Activated naive CD4-positive, alpha-beta T cell treated with anti-CD3 and anti-CD28 coated beads, Interleukin-2, amount 10 ng/mL, durations not matched to agents 7 days and 5 days (primary cell): ENCODE measurements around the gene RYR3.
"Not testable (repeated sequence)": the region's sequence is repeated elsewhere in the genome, so short reads cannot be mapped to it uniquely, and the experiment has no call there.

Source experiments
- CTCF ChIA-PET: fragments of 350-600 bp; sonication (Branson Sonifier 250); formaldehyde crosslinking; loops from one replicate; lab custom pipeline; 2021; ENCODE audit warnings: antibody characterized with exemption; lab: Charles Lee
- DNase-seq: peaks from one replicate; pipeline ENCODE4 v3.0.0-alpha.2; 2020
- H3K27ac Mint-ChIP-seq: one replicate; pipeline ENCODE4 v1.8.0; 2021; ENCODE audit warnings: mild to moderate bottlenecking, moderate library complexity, mixed read lengths
- H3K27me3 Mint-ChIP-seq: one replicate; pipeline ENCODE4 v1.8.0; 2021; ENCODE audit warnings: mild to moderate bottlenecking, mixed read lengths
- H3K36me3 Mint-ChIP-seq: one replicate; pipeline ENCODE4 v1.8.0; 2021; ENCODE audit warnings: mixed read lengths
- H3K4me1 Mint-ChIP-seq: one replicate; pipeline ENCODE4 v1.8.0; 2021; ENCODE audit warnings: mixed read lengths
- H3K4me3 Mint-ChIP-seq: one replicate; pipeline ENCODE4 v1.8.0; 2021; ENCODE audit warnings: mild to moderate bottlenecking, moderate library complexity, mixed read lengths
- H3K9me3 Mint-ChIP-seq: one replicate; pipeline ENCODE4 v1.8.0; 2021; ENCODE audit warnings: mixed read lengths

Gene RYR3

GRCh38 chr15:33547876-33548275 is 237.1 kb downstream of the RYR3 start:
- CTCF ChIA-PET, result no interaction called here
- Mint-ChIP-seq H3K36me3 (no peaks in the 10 kb centered on the region), H3K4me1 (no peaks in the 10 kb centered on the region), H3K4me3 (no peak overlapping the region), H3K27ac (no peak overlapping the region), H3K27me3 (no peaks in the 10 kb centered on the region), H3K9me3 (peaks cover 3% of the 10 kb centered on the region)
- peak; percentile 43 for DNase-seq

DNA sequence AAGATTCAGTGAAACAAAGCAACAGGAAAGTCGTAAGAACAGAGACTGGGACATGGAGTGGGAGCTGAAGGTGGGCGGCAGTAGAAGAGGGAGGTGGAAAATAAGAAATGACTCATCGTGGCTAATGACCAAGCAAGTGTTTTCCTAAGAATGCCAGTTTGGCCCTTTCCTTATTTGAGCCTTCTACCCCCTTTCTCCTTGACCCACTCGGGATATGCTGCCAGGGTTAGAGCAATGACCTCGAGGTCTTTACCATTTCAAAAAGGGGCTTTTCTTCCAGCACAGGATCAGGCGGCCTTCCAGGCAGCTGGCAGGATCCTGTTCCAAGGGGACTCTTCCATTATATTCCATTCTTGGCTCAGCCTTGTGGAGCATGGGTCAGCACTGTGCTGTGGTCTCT is 241.1 kb downstream of the RYR3 start:
- Mint-ChIP-seq H3K27me3 (no peaks in the 10 kb centered on the region), H3K27ac (no peak overlapping the region), H3K9me3 (peaks cover 3% of the 10 kb centered on the region), H3K4me1 (no peaks in the 10 kb centered on the region), H3K4me3 (no peak overlapping the region), H3K36me3 (no peaks in the 10 kb centered on the region)
- CTCF ChIA-PET, result no interaction called here
- DNase-seq, result no peak

DNA sequence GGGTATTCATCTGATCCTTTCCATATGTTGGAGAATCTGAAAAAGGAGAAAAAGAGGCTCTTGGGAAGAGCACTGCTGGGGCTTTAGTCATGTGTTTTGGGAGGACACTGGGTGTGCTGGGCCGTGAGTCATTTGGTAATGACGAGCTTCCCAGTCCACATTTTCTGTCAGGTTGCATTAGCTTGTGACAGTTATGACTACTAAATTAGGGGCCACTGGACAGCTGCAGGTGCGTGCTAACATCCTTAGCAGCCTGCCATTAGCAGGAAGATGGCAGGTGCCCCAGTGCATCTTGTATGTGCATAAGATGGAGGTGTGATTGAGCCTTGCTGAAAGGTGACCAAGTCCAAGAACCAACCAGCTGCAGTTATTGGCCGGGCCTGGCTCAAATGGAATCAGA is 242.4 kb downstream of the RYR3 start:
- no peaks in the 10 kb centered on the region for H3K4me1 Mint-ChIP-seq
- no peaks in the 10 kb centered on the region for H3K27me3 Mint-ChIP-seq
- peaks cover 3% of the 10 kb centered on the region for H3K9me3 Mint-ChIP-seq
- DNase-seq, result no peak
- no peaks in the 10 kb centered on the region for H3K36me3 Mint-ChIP-seq
- H3K4me3 Mint-ChIP-seq, result no peak overlapping the region
- CTCF ChIA-PET, result no interaction called here
- H3K27ac Mint-ChIP-seq, result no peak overlapping the region

DNA sequence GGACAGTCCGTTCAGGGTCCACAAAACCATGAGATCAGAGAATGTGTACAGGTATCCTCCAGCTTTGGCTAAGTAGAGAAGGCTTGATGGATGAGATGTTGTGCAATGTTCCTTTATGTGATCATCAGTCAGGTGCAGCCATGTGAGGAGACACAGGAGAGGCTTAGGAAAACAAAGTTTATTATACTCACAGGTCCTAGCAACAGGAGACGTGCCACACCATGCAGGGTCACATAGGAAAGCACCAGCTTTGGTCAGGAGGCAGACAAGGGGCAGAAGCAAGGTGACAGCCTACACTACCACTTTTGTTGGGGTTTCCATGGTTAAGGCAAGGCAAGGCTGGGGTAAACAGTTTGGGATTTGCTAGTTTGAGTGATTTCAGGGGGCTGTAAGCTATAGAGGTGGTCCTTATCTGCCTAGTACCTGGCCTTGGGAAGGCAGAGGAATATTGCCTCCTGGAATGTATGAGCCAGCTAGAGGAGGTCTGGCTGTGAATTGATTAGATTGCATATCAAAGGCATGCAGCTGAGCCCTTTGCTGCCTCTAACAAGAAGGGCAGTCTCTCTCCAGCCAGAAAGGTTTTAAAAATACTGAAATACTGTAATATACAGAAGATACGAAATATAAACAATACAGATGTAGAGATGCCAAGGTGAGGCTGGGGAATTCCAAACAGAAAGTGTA is 248.6 kb downstream of the RYR3 start:
- H3K27ac Mint-ChIP-seq, result no peak overlapping the region
- CTCF ChIA-PET, result no interaction called here
- H3K9me3 Mint-ChIP-seq, result no peaks in the 10 kb centered on the region
- no peaks in the 10 kb centered on the region for H3K4me1 Mint-ChIP-seq
- no peak overlapping the region for H3K4me3 Mint-ChIP-seq
- DNase-seq, result no peak
- no peaks in the 10 kb centered on the region for H3K27me3 Mint-ChIP-seq
- no peaks in the 10 kb centered on the region for H3K36me3 Mint-ChIP-seq

DNA sequence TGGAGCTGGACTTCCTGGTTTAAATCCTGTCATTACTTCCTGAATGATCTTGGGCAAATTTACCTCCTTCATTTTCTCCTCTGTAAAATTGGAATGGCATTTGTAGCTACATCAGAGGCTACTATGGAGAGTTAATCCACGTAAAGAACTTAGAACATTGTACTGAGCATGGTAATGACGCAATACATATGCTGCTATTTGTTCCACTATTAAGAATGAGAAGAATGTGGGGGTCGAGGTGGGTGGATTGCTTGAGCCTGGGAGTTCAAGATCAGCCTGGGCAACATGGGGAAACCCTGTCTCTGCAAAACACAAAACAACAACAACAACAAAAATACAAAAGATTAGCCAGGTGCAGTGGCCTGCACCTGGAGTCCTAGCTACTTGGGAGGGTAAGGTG is 250.6 kb downstream of the RYR3 start:
- Mint-ChIP-seq H3K27me3 (no peaks in the 10 kb centered on the region), H3K4me3 (no peak overlapping the region), H3K4me1 (no peaks in the 10 kb centered on the region), H3K27ac (no peak overlapping the region), H3K9me3 (peaks cover 3% of the 10 kb centered on the region), H3K36me3 (no peaks in the 10 kb centered on the region)
- CTCF ChIA-PET, result no interaction called here
- no peak for DNase-seq

DNA sequence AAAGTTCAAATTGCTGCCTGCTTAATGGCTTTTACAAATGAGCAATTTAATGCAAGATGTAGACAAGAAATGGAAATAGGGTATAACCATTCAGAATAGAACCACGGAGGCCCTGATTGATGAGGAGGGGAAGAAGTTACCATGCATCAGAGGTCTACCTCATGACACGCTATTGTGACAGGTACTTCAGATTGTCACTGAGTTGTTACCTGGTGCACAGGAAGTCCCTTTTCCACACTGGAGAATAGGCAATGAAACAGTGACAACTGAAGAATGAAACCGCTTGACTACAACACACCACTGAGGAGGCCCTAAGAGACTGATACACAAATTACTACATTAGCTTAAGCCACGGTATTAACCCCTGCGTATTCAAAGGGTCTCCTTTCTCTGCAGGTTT is 251.2 kb downstream of the RYR3 start:
- H3K4me3 Mint-ChIP-seq, result no peak overlapping the region
- no peaks in the 10 kb centered on the region for H3K27me3 Mint-ChIP-seq
- DNase-seq, result no peak
- CTCF ChIA-PET, result no interaction called here
- peaks cover 3% of the 10 kb centered on the region for H3K9me3 Mint-ChIP-seq
- H3K4me1 Mint-ChIP-seq, result no peaks in the 10 kb centered on the region
- no peak overlapping the region for H3K27ac Mint-ChIP-seq
- H3K36me3 Mint-ChIP-seq, result no peaks in the 10 kb centered on the region

DNA sequence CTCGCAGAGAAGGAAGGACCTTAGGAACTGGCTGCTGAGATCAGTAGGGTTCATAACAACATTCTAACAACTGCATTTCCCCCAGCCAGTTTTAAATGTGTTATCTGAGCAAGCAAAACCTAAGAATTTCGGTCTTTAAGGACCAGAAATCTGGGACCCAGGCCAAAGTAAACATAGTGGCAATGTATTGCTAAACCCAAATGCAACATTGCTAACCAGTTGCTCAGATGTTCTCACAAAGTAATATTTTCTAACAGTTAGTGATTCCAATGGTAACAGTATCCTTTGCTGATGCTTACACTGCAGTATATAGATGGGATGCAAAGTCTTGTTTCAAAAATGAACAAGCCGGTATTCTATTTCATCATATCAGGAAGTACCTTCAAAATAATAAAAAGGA is 254.3 kb downstream of the RYR3 start:
- no peak for DNase-seq
- no peak overlapping the region for H3K27ac Mint-ChIP-seq

GRCh38 chr15:33567652-33568051 is 256.9 kb downstream of the RYR3 start:
- Mint-ChIP-seq H3K4me1 (no peaks in the 10 kb centered on the region), H3K36me3 (no peaks in the 10 kb centered on the region), H3K4me3 (no peak overlapping the region), H3K27me3 (no peaks in the 10 kb centered on the region), H3K27ac (no peak overlapping the region), H3K9me3 (peaks cover 3% of the 10 kb centered on the region)
- no peak for DNase-seq
- CTCF ChIA-PET, result no interaction called here

More for the DNA sequence above, 254.3 kb downstream of the RYR3 start:
- CTCF ChIA-PET, result no interaction called here
- Mint-ChIP-seq H3K9me3 (peaks cover 3% of the 10 kb centered on the region), H3K27me3 (no peaks in the 10 kb centered on the region), H3K36me3 (no peaks in the 10 kb centered on the region), H3K4me1 (no peaks in the 10 kb centered on the region), H3K4me3 (no peak overlapping the region)

GRCh38 chr15:33569036-33569435 is 258.3 kb downstream of the RYR3 start:
- Mint-ChIP-seq H3K36me3 (no peaks in the 10 kb centered on the region), H3K9me3 (peaks cover 3% of the 10 kb centered on the region), H3K4me3 (no peak overlapping the region), H3K27ac (no peak overlapping the region), H3K4me1 (no peaks in the 10 kb centered on the region), H3K27me3 (no peaks in the 10 kb centered on the region)
- CTCF ChIA-PET, result no interaction called here
- DNase-seq, result no peak

- CTCF ChIA-PET, H3K9me3 Mint-ChIP-seq, H3K27ac Mint-ChIP-seq, H3K27me3 Mint-ChIP-seq, H3K4me3 Mint-ChIP-seq, H3K4me1 Mint-ChIP-seq, H3K36me3 Mint-ChIP-seq, DNase-seq: not testable (repeated sequence)
Observed at GRCh38 chr15:33577911-33578310, 267.1 kb downstream of the RYR3 start.

DNA sequence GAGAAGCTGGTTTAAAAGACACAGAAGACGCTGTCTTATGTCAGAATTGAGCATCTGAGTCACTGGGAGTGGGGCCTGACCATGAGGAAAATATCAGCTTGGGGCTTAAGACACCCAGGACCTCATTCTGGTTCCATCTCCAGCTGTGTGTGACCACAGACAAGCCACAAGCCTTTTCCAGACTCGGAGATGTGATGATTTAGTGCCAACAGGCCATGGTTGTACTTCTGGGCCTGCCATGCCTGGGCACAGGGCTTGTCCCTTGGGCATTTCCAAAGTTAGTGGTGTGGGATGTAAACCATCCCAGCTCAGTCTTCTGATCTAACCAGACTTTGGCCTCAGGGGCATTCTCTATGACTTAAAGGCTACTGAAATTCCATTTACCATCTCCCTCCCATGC is 269.8 kb downstream of the RYR3 start:
- H3K4me3 Mint-ChIP-seq, result no peak overlapping the region
- H3K27me3 Mint-ChIP-seq, result no peaks in the 10 kb centered on the region
- no peak for DNase-seq
- H3K36me3 Mint-ChIP-seq, result no peaks in the 10 kb centered on the region
- H3K9me3 Mint-ChIP-seq, result peaks cover under 1% of the 10 kb centered on the region
- CTCF ChIA-PET, result interaction anchor here (0.8 kb wide), 1 partner anchor 121 kb away, joined by 3 read pairs; no protein-coding TSS in a partner anchor
- no peaks in the 10 kb centered on the region for H3K4me1 Mint-ChIP-seq
- H3K27ac Mint-ChIP-seq, result no peak overlapping the region

DNA sequence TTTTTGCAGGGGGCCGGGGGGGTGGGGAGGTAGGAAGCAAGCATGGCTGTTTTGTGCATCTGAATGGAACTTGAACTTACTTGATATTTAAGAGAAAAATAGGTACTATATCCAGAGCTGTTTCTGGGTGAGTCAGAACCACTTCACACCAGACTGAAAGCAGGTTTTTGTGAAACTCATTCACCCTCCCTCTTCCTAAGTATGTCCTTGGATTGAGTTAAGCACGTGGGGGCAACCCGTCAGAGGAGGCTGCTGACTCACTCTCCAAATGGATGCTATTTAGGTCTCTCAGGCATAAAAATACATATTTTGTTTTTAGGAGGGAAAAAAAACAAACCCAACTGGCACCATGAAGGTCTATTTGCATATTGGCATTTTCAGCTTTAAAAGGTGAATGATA is 270.3 kb downstream of the RYR3 start:
- no peak overlapping the region for H3K4me3 Mint-ChIP-seq
- no peaks in the 10 kb centered on the region for H3K36me3 Mint-ChIP-seq
- H3K9me3 Mint-ChIP-seq, result no peaks in the 10 kb centered on the region
- H3K27me3 Mint-ChIP-seq, result no peaks in the 10 kb centered on the region
- CTCF ChIA-PET, result interaction anchor here (0.8 kb wide), 1 partner anchor 120 kb away, joined by 3 read pairs; no protein-coding TSS in a partner anchor
- DNase-seq, result no peak
- no peaks in the 10 kb centered on the region for H3K4me1 Mint-ChIP-seq
- H3K27ac Mint-ChIP-seq, result no peak overlapping the region

DNA sequence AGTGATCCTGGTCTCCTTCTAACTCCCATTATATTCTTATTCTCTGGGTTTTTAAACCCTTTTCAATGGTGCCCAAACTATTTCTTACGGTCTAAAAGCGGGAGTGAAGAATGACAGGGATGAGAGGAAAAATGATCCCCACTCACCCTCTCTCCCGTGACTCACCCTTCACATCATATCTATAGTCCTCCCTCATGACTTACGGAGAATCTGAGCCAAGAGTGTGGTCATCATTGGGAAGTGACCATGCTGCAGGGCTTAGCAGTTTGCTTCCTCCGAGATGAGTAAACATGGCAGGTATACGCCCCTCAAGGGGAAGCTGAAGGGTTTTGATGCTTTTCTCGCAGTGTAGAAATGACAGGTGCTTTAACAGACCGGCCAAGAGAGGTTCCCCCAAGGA is 274.0 kb downstream of the RYR3 start:
- no peaks in the 10 kb centered on the region for H3K4me1 Mint-ChIP-seq
- H3K27me3 Mint-ChIP-seq, result no peaks in the 10 kb centered on the region
- H3K4me3 Mint-ChIP-seq, result no peak overlapping the region
- no peaks in the 10 kb centered on the region for H3K9me3 Mint-ChIP-seq
- no peak overlapping the region for H3K27ac Mint-ChIP-seq
- CTCF ChIA-PET, result no interaction called here
- DNase-seq, result no peak
- no peaks in the 10 kb centered on the region for H3K36me3 Mint-ChIP-seq

DNA sequence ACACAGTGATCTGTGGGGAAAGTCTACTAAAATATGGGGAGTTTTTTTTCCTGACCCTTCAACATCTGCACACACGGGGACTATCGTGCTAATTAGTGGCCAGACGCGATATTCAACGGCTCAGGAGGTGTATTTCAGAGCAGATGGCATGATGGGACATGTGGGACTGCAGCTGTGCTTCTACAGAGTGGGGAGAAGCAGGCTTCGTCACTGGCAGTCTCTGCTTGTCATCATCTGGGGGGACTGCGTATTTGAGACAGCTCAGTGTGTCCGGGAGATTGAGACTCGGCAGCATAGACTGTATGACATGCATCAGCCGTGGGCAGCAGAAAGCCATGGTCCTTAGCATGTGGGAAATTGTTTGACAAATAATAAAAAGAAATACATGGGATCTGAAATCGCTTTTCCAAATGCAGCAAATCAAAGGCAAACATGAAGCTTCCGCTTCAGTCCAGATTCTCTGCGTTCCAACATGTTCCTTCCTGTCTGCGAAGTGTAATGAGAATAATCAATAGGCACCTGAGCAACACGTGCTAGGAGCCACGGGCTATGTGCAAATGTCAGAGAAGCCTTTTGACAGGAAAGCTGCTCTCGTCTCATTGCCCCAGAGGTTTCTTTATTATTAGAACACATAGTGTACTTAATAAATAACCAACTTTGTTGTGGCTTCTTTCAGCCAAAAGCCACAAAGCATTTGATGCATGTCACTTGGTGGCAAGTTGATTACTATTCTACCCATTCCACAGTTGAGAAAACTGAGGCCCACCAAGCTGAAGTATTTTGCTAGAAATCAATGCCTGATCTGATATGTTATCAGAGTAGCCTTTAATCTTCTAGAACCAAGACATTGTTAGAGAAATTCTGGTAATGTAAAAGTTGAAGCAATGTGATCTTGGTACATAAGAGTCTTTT is 276.3 kb downstream of the RYR3 start:
- CTCF ChIA-PET, result no interaction called here
- H3K36me3 Mint-ChIP-seq, result no peaks in the 10 kb centered on the region
- H3K9me3 Mint-ChIP-seq, result no peaks in the 10 kb centered on the region
- H3K27ac Mint-ChIP-seq, result no peak overlapping the region
- no peaks in the 10 kb centered on the region for H3K4me1 Mint-ChIP-seq
- DNase-seq, result no peak
- no peaks in the 10 kb centered on the region for H3K27me3 Mint-ChIP-seq
- H3K4me3 Mint-ChIP-seq, result no peak overlapping the region

DNA sequence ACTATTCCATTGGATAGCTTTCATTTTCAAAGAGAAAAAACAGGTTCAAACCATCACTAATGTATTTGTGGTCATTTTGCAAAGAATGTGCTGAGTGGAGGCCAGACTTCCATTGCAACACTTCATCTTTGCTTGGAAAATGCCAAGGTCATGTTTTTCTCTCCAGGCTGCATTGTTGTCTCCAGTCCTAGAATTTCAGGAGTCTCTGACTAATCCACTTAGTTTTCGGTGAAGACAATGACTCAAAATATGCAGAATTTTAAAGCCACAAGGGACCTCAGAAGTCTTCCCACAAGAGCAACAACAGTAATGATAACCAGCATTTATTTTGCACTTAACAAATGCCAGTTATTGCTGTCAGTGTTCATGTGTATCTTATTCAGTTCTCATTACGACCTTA is 277.0 kb downstream of the RYR3 start:
- no peak for DNase-seq
- H3K36me3 Mint-ChIP-seq, result no peaks in the 10 kb centered on the region
- CTCF ChIA-PET, result no interaction called here
- no peaks in the 10 kb centered on the region for H3K4me1 Mint-ChIP-seq
- H3K27ac Mint-ChIP-seq, result no peak overlapping the region
- H3K27me3 Mint-ChIP-seq, result no peaks in the 10 kb centered on the region
- peaks cover 2% of the 10 kb centered on the region for H3K9me3 Mint-ChIP-seq
- H3K4me3 Mint-ChIP-seq, result no peak overlapping the region
